ENCODE measurements around the gene C10orf62.

C10orf62 gene

GRCh38 chr10:97607095-97607636 lies 17.6 kb downstream of the C10orf62 start:
- Histone ChIP-seq H3K27ac (no peak overlapping the region), H3K4me3 (no peak overlapping the region)
- no peak for TF ChIP-seq CTCF (IDR thresholded peaks at IDR 0.05)
- DNase-seq (ENCODE audit: low spot score) = no peak

- TF ChIP-seq CTCF (IDR thresholded peaks at IDR 0.05) = no peak
- Histone ChIP-seq H3K4me3 (no peak overlapping the region), H3K27ac (peak overlapping the region; percentile 13 to 74)
- peak; percentile 75 for DNase-seq (ENCODE audit: low spot score)
Measured at GRCh38 chr10:97608991-97609561, 19.6 kb downstream of the C10orf62 start.

GRCh38 chr10:97611473-97611872 lies 22.0 kb downstream of the C10orf62 start:
- no peak overlapping the region for H3K27ac ChIP-seq
- no peak overlapping the region for H3K4me3 ChIP-seq
- no peak for DNase-seq (ENCODE audit: low spot score)
- no peak for TF ChIP-seq CTCF (IDR thresholded peaks at IDR 0.05)

GRCh38 chr10:97612386-97612785 lies 22.9 kb downstream of the C10orf62 start:
- no peak for DNase-seq (ENCODE audit: low spot score)
- Histone ChIP-seq H3K4me3 (no peak overlapping the region), H3K27ac (peak overlapping the region in 1 of 2 donors; percentile 52)
- TF ChIP-seq CTCF (IDR thresholded peaks at IDR 0.05) = peak; percentile 41

GRCh38 chr10:97618285-97618684 lies 28.8 kb downstream of the C10orf62 start:
- Histone ChIP-seq H3K4me3 (no peak overlapping the region), H3K27ac (no peak overlapping the region)
- TF ChIP-seq CTCF (IDR thresholded peaks at IDR 0.05) = no peak
- DNase-seq (ENCODE audit: low spot score) = no peak

GRCh38 chr10:97618733-97619132 lies 29.2 kb downstream of the C10orf62 start:
- no peak overlapping the region for H3K4me3 ChIP-seq
- no peak for DNase-seq (ENCODE audit: low spot score)
- TF ChIP-seq CTCF (IDR thresholded peaks at IDR 0.05) = no peak
- H3K27ac ChIP-seq = no peak overlapping the region

- DNase-seq (ENCODE audit: low spot score) = no peak
- no peak for TF ChIP-seq CTCF (IDR thresholded peaks at IDR 0.05)
- Histone ChIP-seq H3K27ac (no peak overlapping the region), H3K4me3 (no peak overlapping the region)
Measured at GRCh38 chr10:97623277-97623676, 33.8 kb downstream of the C10orf62 start.

Data from coronary artery (tissue), 2 donors.